ENCODE measurements around the gene EIF4A2. TPM values are rescaled to one million over a fixed set of nuclear protein-coding genes. Genes with fewer than 3 reads are reported as not detected.

Gene EIF4A2
- total RNA-seq, 1 experiment from 2014 or later, result 435 TPM

DNA sequence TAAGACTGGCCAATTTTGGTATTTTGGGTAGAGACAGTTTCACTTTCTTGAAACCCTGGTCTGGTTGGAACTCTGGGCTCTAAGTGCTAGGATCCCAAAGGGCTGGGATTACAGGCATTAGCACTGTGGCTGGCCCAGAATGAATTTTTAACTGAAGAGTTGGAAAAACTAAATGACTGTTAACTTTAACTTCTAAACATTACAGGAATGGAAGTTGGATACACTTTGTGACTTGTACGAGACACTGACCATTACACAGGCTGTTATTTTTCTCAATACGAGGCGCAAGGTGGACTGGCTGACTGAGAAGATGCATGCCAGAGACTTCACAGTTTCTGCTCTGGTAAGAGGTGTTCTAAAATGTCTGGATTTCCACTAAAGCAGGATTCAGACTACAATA is 3.5 kb downstream of the EIF4A2 start:
- H3K27me3 ChIP-seq (replicated peaks; ENCODE audit: insufficient read depth, low read depth, low read length, poor library complexity), result no peaks in the 10 kb centered on the region
- no TSS peak for BruUV-seq (replicated peaks)
- H3K4me1 ChIP-seq (ENCODE audit: insufficient read depth, low read length, poor library complexity, severe bottlenecking), result peaks cover 33% of the 10 kb centered on the region
- H3K27ac ChIP-seq (ENCODE audit: low read depth, low read length, poor library complexity, severe bottlenecking), result peak overlapping the region; percentile 40
- ChIA-PET CTCF (no interaction called here), POLR2A (ENCODE audit: low non-redundant PET) (no interaction called here)
- TF ChIP-seq EZH2 (IDR thresholded peaks at IDR 0.05; ENCODE audit: borderline replicate concordance, low read depth, low read length, poor library complexity, severe bottlenecking), result no peak
- no peak for DNase-seq (ENCODE audit: low spot score)
- peak overlapping the region; percentile 77 for H3K4me3 ChIP-seq (ENCODE audit: low read depth, low read length, poor library complexity, severe bottlenecking)
- H3K9me3 ChIP-seq (ENCODE audit: low read depth, low read length, poor library complexity, severe bottlenecking), result no peaks in the 10 kb centered on the region
- intact Hi-C loops (cut with micrococcal nuclease; ENCODE audit: unreplicated experiment), result loop anchor here (10.0 kb wide), 1 partner anchor 172 kb away; the partner anchor contains the start of gene AHSG
- peaks cover 79% of the 10 kb centered on the region for H3K36me3 ChIP-seq (ENCODE audit: insufficient read depth, low read length, poor library complexity, severe bottlenecking)

DNA sequence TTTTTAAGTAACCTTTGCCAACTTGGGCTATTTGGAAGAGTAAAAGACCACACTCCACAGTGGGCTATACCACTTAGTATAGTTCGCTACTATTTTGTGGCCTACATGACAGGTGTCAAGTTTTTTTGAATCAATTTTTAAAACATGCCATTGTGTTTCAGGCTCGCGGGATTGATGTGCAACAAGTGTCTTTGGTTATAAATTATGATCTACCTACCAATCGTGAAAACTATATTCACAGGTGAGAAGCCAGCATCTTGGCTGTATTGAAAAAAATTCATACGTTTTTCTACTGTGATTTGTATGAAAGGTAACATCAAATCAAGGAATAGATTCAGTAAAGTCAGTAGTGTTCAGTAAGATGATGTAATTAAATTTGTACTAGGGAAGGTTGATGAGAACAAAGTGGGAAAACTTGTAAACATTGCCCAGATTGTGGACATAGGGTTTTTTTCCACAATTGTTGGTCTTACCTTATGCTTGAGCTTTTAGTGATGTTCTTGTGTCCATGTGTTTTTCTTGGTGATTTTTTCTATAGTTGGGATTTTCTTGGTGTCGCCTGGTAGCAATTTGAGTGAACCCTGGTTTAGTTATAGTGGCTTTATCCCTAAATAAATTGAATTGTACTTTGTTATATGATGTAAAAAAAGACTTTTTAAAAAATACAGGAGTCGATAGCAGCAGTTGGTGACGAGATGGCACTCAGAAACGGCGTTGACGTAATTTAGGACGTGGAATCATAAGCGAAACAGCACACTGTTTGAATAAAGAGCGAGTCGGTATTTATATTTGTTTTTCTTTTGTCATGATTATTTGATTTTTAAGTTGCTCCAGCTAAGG is 4.5 kb downstream of the EIF4A2 start:
- ChIA-PET POLR2A (ENCODE audit: low non-redundant PET) (interaction anchor here (0.6 to 0.7 kb wide), 3 partner anchors 40 to 314 kb away, joined by 3 to 4 read pairs (median 3); no protein-coding TSS in a partner anchor), CTCF (no interaction called here)
- peak overlapping the region; percentile 11 for H3K27ac ChIP-seq (ENCODE audit: low read depth, low read length, poor library complexity, severe bottlenecking)
- intact Hi-C loops (cut with micrococcal nuclease; ENCODE audit: unreplicated experiment), result loop anchor here (10.0 kb wide), 1 partner anchor 173 kb away; the partner anchor contains the start of gene AHSG
- no TSS peak for BruUV-seq (replicated peaks)
- H3K4me3 ChIP-seq (ENCODE audit: low read depth, low read length, poor library complexity, severe bottlenecking), result peak overlapping the region; percentile 77
- TF ChIP-seq, protein P1, sequence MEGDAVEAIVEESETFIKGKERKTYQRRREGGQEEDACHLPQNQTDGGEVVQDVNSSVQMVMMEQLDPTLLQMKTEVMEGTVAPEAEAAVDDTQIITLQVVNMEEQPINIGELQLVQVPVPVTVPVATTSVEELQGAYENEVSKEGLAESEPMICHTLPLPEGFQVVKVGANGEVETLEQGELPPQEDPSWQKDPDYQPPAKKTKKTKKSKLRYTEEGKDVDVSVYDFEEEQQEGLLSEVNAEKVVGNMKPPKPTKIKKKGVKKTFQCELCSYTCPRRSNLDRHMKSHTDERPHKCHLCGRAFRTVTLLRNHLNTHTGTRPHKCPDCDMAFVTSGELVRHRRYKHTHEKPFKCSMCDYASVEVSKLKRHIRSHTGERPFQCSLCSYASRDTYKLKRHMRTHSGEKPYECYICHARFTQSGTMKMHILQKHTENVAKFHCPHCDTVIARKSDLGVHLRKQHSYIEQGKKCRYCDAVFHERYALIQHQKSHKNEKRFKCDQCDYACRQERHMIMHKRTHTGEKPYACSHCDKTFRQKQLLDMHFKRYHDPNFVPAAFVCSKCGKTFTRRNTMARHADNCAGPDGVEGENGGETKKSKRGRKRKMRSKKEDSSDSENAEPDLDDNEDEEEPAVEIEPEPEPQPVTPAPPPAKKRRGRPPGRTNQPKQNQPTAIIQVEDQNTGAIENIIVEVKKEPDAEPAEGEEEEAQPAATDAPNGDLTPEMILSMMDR (conservative IDR thresholded peaks at IDR 0.05; ENCODE audit: low read depth, low read length), result no peak
- TF ChIP-seq EZH2 (IDR thresholded peaks at IDR 0.05; ENCODE audit: borderline replicate concordance, low read depth, low read length, poor library complexity, severe bottlenecking), result no peak
- no peak for DNase-seq (ENCODE audit: low spot score)
- peaks cover 88% of the 10 kb centered on the region for H3K36me3 ChIP-seq (ENCODE audit: insufficient read depth, low read length, poor library complexity, severe bottlenecking)
- H3K27me3 ChIP-seq (replicated peaks; ENCODE audit: insufficient read depth, low read depth, low read length, poor library complexity), result no peaks in the 10 kb centered on the region
- H3K9me3 ChIP-seq (ENCODE audit: low read depth, low read length, poor library complexity, severe bottlenecking), result no peaks in the 10 kb centered on the region
- H3K4me1 ChIP-seq (ENCODE audit: insufficient read depth, low read length, poor library complexity, severe bottlenecking), result peaks cover 33% of the 10 kb centered on the region

DNA sequence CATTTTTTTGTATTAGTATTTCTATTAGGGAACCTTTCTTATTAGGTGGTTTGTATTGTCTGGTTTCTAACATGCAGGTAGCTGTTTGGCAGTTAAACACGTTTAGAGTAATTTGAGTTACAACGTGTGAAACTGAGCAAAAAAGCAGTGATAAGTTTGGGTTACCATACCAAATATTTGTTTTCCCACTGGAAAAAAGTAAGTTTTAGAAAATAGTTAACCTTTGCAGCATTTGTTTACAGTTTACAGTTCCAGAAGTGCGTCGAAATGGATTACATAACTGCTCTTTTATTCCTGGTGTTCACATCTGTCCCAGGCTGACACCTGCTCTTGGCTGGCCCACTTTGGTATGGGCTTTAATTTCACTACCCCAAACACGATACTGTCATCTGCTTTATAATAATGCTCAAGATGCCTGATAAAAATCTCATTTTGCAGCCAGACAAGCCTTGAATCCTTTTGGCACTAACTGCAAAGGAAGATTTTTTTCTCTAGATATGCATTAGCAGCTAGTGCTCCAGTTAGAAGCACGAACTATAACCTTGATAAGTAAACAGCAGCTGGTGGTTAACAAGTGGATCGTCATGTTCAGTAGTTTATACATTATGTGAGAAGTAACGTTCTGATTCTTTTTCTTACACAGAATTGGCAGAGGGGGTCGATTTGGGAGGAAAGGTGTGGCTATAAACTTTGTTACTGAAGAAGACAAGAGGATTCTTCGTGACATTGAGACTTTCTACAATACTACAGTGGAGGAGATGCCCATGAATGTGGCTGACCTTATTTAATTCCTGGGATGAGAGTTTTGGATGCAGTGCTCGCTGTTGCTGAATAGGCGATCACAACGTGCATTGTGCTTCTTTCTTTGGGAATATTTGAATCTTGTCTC is 5.3 kb downstream of the EIF4A2 start:
- DNase-seq (ENCODE audit: low spot score), result no peak
- TF ChIP-seq EZH2 (IDR thresholded peaks at IDR 0.05; ENCODE audit: borderline replicate concordance, low read depth, low read length, poor library complexity, severe bottlenecking), result no peak
- TF ChIP-seq, protein P1 (conservative IDR thresholded peaks at IDR 0.05; ENCODE audit: low read depth, low read length), result no peak
- ChIA-PET POLR2A (ENCODE audit: low non-redundant PET) (interaction anchor here (0.7 kb wide), 1 partner anchor 313 kb away, joined by 4 read pairs; no protein-coding TSS in a partner anchor), CTCF (interaction anchor here (0.6 kb wide), 1 partner anchor 377 kb away, joined by 3 read pairs; no protein-coding TSS in a partner anchor)
- intact Hi-C loops (cut with micrococcal nuclease; ENCODE audit: unreplicated experiment), result loop anchor here (10.0 kb wide), 1 partner anchor 174 kb away; the partner anchor contains the start of gene AHSG
- Histone ChIP-seq H3K4me3 (ENCODE audit: low read depth, low read length, poor library complexity, severe bottlenecking) (peak overlapping the region; percentile 8), H3K36me3 (ENCODE audit: insufficient read depth, low read length, poor library complexity, severe bottlenecking) (peaks cover 96% of the 10 kb centered on the region), H3K9me3 (ENCODE audit: low read depth, low read length, poor library complexity, severe bottlenecking) (no peaks in the 10 kb centered on the region), H3K27me3 (replicated peaks; ENCODE audit: insufficient read depth, low read depth, low read length, poor library complexity) (no peaks in the 10 kb centered on the region), H3K4me1 (ENCODE audit: insufficient read depth, low read length, poor library complexity, severe bottlenecking) (peaks cover 33% of the 10 kb centered on the region), H3K27ac (ENCODE audit: low read depth, low read length, poor library complexity, severe bottlenecking) (peak overlapping the region; percentile 11)
- BruUV-seq (replicated peaks), result no TSS peak
